SH-SY5Y (cell line): ENCODE results near the gene PLOD3.

ENCODE experiments used
- GATA2 ChIP-seq: IDR thresholded peaks from 2 replicates; pipeline ENCODE4 v1.6.1; 2011; ENCODE audit warnings: mild to moderate bottlenecking, low read depth, low read length
- GATA3 ChIP-seq: IDR thresholded peaks from 2 replicates; pipeline ENCODE4 v1.6.1; 2011; ENCODE audit warnings: low read depth, mild to moderate bottlenecking, low read length, moderate library complexity

DNA sequence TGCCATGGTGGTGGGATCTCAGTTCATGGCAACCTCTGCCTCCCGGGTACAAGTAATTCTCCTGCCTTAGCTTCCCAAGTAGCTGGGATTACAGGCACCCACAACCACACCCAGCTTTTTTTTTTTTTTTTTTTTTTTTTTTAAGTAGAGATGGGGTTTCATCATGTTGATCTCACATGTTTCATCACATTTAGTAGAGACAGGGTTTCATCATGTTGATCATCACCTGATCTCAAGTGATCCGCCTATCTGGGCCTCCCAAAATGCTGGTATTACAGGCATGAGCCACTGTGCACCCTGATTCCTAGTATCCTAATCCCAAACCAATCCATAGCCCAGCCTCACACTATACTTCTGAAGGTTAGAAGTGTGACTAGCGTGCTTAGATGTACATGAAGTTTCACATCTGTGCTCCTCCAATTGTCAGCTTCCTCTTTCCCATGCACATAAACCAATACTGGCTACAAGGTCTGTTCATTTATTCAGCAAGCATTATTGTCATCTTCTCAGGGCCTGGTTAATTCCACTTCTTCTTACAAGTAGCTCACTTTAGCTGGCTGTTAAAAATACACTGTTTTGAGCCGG, 30.4 kb downstream of the PLOD3 start:
- TF ChIP-seq GATA3 (no peak), GATA2 (no peak)
